Esophagus muscularis mucosa (tissue), 3 donors: ENCODE results near the gene COL26A1.

Experiments
- CTCF ChIP-seq, 3 experiments: fragments of 200-600 bp in 2 of 3; fragments of 450-650 bp in 1 of 3; sonication (generic) in 2 of 3; IDR thresholded peaks; one replicate each; pipeline ENCODE4 v1.5.1; 2017 to 2019; ENCODE audit warnings: antibody characterized with exemption in 3 of 3, mild to moderate bottlenecking in 2 of 3, moderate library complexity in 1 of 3
- POLR2A ChIP-seq: fragments of 450-650 bp; IDR thresholded peaks from one replicate; pipeline ENCODE4 v1.6.1; 2017; ENCODE audit warnings: antibody characterized with exemption, moderate library complexity, mild to moderate bottlenecking, low read depth

GRCh38 chr7:101402835-101403234 is 40.2 kb downstream of the COL26A1 start:
- no peak for TF ChIP-seq POLR2A
- no peak for TF ChIP-seq CTCF (IDR thresholded peaks at IDR 0.05)
